GM12891 (cell line): Measurements from ENCODE around the gene MLH1.

Experiments
- DNase-seq: peaks from one replicate; pipeline ENCODE4 v3.0.0; 2011; ENCODE audit warnings: low spot score; ENCODE audit not compliant: insufficient read length
- FAIRE-seq: peaks from 2 replicates; lab custom pipeline; 2011; peaks lifted over from hg19 to GRCh38; lab: Jason Lieb, UNC
- PAX5 ChIP-seq: IDR thresholded peaks from 2 replicates; pipeline ENCODE4 v1.6.1; 2011; ENCODE audit warnings: low read length, moderate library complexity, mild to moderate bottlenecking; ENCODE audit not compliant: insufficient read depth, severe bottlenecking
- POLR2A ChIP-seq: IDR thresholded peaks from 2 replicates; pipeline ENCODE4 v1.6.1; 2011; ENCODE audit warnings: low read depth, low read length, control low read depth
- POLR2AphosphoS5 ChIP-seq: IDR thresholded peaks from 2 replicates; pipeline ENCODE4 v1.6.1; 2011; ENCODE audit warnings: low read depth, low read length, control low read depth
- POU2F2 ChIP-seq: IDR thresholded peaks from 2 replicates; pipeline ENCODE4 v1.6.1; 2011; ENCODE audit warnings: low read depth, mild to moderate bottlenecking, control low read depth, low read length, moderate library complexity
- SPI1 ChIP-seq: IDR thresholded peaks from 2 replicates; pipeline ENCODE4 v1.6.1; 2011; ENCODE audit warnings: low read depth, low read length, control low read depth
- TAF1 ChIP-seq: IDR thresholded peaks from 2 replicates; pipeline ENCODE4 v1.6.1; 2011; ENCODE audit warnings: low read depth, low read length, control low read depth

MLH1 gene

GRCh38 chr3:37098884-37099283 is 105.6 kb downstream of the MLH1 start:
- no peak for FAIRE-seq

GRCh38 chr3:37099469-37099868 is 106.2 kb downstream of the MLH1 start:
- DNase-seq (no peak), FAIRE-seq (no peak)
- no peak for TF ChIP-seq SPI1
- no peak for TF ChIP-seq POLR2AphosphoS5
- TF ChIP-seq PAX5 = no peak
- TF ChIP-seq POLR2A = no peak
- no peak for TF ChIP-seq POU2F2
- TF ChIP-seq TAF1 = no peak

More at GRCh38 chr3:37098884-37099283, 105.6 kb downstream of the MLH1 start:
- TF ChIP-seq POU2F2 (no peak), POLR2AphosphoS5 (no peak), POLR2A (no peak), PAX5 (no peak), TAF1 (no peak), SPI1 (no peak)
- DNase-seq = no peak

- FAIRE-seq = no peak
- TF ChIP-seq POLR2A (no peak), SPI1 (no peak), TAF1 (no peak), POU2F2 (no peak), POLR2AphosphoS5 (no peak), PAX5 (no peak)
These were observed 107.1 kb downstream of the MLH1 start for GRCh38 chr3:37100411-37100810.

More at GRCh38 chr3:37100411-37100810, 107.1 kb downstream of the MLH1 start:
- no peak for DNase-seq
